H9 (cell line): Measurements from ENCODE around the gene RIT2. TPM values are rescaled to one million over a fixed set of nuclear protein-coding genes. Genes with fewer than 3 reads are reported as not detected.

Experiments
- DNase-seq: peaks from one replicate; pipeline ENCODE4 v3.0.0-alpha.2; 2017
- H2AFZ ChIP-seq: one replicate; pipeline ENCODE4 v1.6.1; 2013; ENCODE audit warnings: mild to moderate bottlenecking, low read length, control low read depth, moderate library complexity
- H2AK5ac ChIP-seq: 2 replicates; pipeline ENCODE4 v1.6.1; 2013; ENCODE audit warnings: low read length, control low read depth, mixed read lengths; ENCODE audit not compliant: insufficient read length
- H2BK120ac ChIP-seq: one replicate; pipeline ENCODE4 v1.6.1; 2013; ENCODE audit warnings: low read depth, mild to moderate bottlenecking, low read length, control low read depth, inconsistent platforms; ENCODE audit not compliant: poor library complexity, severe bottlenecking
- H2BK12ac ChIP-seq: 2 replicates; pipeline ENCODE4 v1.6.1; 2013; ENCODE audit warnings: low read length, control low read depth, mixed read lengths, low read depth; ENCODE audit not compliant: insufficient read length
- H2BK15ac ChIP-seq: 2 replicates; pipeline ENCODE4 v1.6.1; 2013; ENCODE audit warnings: low read depth, low read length, control low read depth
- H2BK20ac ChIP-seq: one replicate; pipeline ENCODE4 v1.6.1; 2013; ENCODE audit warnings: low read depth, mild to moderate bottlenecking, low read length, control low read depth, inconsistent platforms; ENCODE audit not compliant: poor library complexity, severe bottlenecking
- H2BK5ac ChIP-seq: 2 replicates; pipeline ENCODE4 v1.6.1; 2013; ENCODE audit warnings: low read length, control low read depth, mixed read lengths; ENCODE audit not compliant: insufficient read length
- H3K14ac ChIP-seq: 2 replicates; pipeline ENCODE4 v1.6.1; 2013; ENCODE audit warnings: low read length, control low read depth; ENCODE audit not compliant: insufficient read depth
- H3K18ac ChIP-seq: 2 replicates; pipeline ENCODE4 v1.6.1; 2013; ENCODE audit warnings: low read depth, mild to moderate bottlenecking, mixed read lengths, low read length, control low read depth; ENCODE audit not compliant: insufficient read length
- H3K23ac ChIP-seq: 2 replicates; pipeline ENCODE4 v1.6.1; 2013; ENCODE audit warnings: low read length, control low read depth, mixed read lengths, low read depth; ENCODE audit not compliant: insufficient read length
- H3K23me2 ChIP-seq: 2 replicates; pipeline ENCODE4 v1.6.1; 2013; ENCODE audit warnings: low read depth, mild to moderate bottlenecking, mixed read lengths, low read length, control low read depth; ENCODE audit not compliant: insufficient read length, poor library complexity, severe bottlenecking
- H3K27ac ChIP-seq: 2 replicates; pipeline ENCODE4 v1.5.1; 2013; ENCODE audit warnings: low read length, control low read depth, mixed read lengths, low read depth; ENCODE audit not compliant: insufficient read length
- H3K27me3 ChIP-seq: 2 replicates; pipeline ENCODE4 v1.6.1; 2013; ENCODE audit warnings: low read length, control low read depth, inconsistent platforms; ENCODE audit not compliant: insufficient read depth
- H3K4ac ChIP-seq: 2 replicates; pipeline ENCODE4 v1.6.1; 2013; ENCODE audit warnings: low read depth, mild to moderate bottlenecking, control low read depth, inconsistent platforms, low read length, moderate library complexity
- H3K4me1 ChIP-seq: 2 replicates; pipeline ENCODE4 v1.6.1; 2013; ENCODE audit warnings: low read length, control low read depth, inconsistent platforms; ENCODE audit not compliant: insufficient read depth
- H3K4me2 ChIP-seq: 2 replicates; pipeline ENCODE4 v1.6.1; 2013; ENCODE audit warnings: low read length, control low read depth, mixed read lengths; ENCODE audit not compliant: insufficient read length, insufficient read depth
- H3K56ac ChIP-seq: 2 replicates; pipeline ENCODE4 v1.6.1; 2013; ENCODE audit warnings: low read depth, mild to moderate bottlenecking, mixed read lengths, low read length, control low read depth; ENCODE audit not compliant: insufficient read length
- H3K79me1 ChIP-seq: 2 replicates; pipeline ENCODE4 v1.6.1; 2013; ENCODE audit warnings: low read depth, mild to moderate bottlenecking, moderate library complexity, low read length, control low read depth, inconsistent platforms; ENCODE audit not compliant: insufficient read depth, poor library complexity, severe bottlenecking
- H3K79me2 ChIP-seq: 2 replicates; pipeline ENCODE4 v1.6.1; 2013; ENCODE audit warnings: low read length, control low read depth, inconsistent platforms; ENCODE audit not compliant: insufficient read depth
- H3K9ac ChIP-seq: 2 replicates; pipeline ENCODE4 v1.6.1; 2013; ENCODE audit warnings: low read length, control low read depth, mixed read lengths; ENCODE audit not compliant: insufficient read length; ENCODE audit errors: extremely low read depth
- H3K9me3 ChIP-seq: one replicate; pipeline ENCODE4 v1.6.1; 2013; ENCODE audit warnings: low read depth, low read length, inconsistent platforms; ENCODE audit not compliant: control insufficient read depth
- H3T11ph ChIP-seq: one replicate; pipeline ENCODE4 v1.6.1; 2013; ENCODE audit warnings: mild to moderate bottlenecking, low read length, control low read depth, inconsistent platforms
- H4K20me1 ChIP-seq: one replicate; pipeline ENCODE4 v1.6.1; 2013; ENCODE audit not compliant: control insufficient read depth, insufficient read length, insufficient read depth
- H4K5ac ChIP-seq: 2 replicates; pipeline ENCODE4 v1.6.1; 2013; ENCODE audit warnings: low read depth, mild to moderate bottlenecking, mixed read lengths, low read length, control low read depth; ENCODE audit not compliant: insufficient read length
- H4K8ac ChIP-seq: replicated peaks from 2 replicates; pipeline ENCODE4 v1.6.1; 2013; ENCODE audit warnings: low read length, control low read depth, mixed read lengths, low read depth; ENCODE audit not compliant: insufficient read length
- H4K91ac ChIP-seq: 2 replicates; pipeline ENCODE4 v1.6.1; 2013; ENCODE audit warnings: low read depth, mild to moderate bottlenecking, moderate library complexity, mixed read lengths, low read length, control low read depth; ENCODE audit not compliant: insufficient read length
- H3K27ac Mint-ChIP-seq, 3 experiments: 2 replicates in 2 of 3; 3 replicates in 1 of 3; pipeline ENCODE4 v1.8.0; 2020 to 2021; ENCODE audit warnings: mixed read lengths in 3 of 3, mild to moderate bottlenecking in 1 of 3, moderate library complexity in 1 of 3
- H3K27me3 Mint-ChIP-seq: 2 replicates; pipeline ENCODE4 v1.8.0; 2021; ENCODE audit warnings: low read depth, mild to moderate bottlenecking, moderate library complexity, mixed read lengths
- H3K36me3 Mint-ChIP-seq, 3 experiments: 2 replicates in 2 of 3; 3 replicates in 1 of 3; pipeline ENCODE4 v1.8.0; 2020 to 2021; ENCODE audit warnings: low read depth in 3 of 3, mixed read lengths in 3 of 3; ENCODE audit not compliant: insufficient read depth in 1 of 3
- H3K4me1 Mint-ChIP-seq, 2 experiments: 2 replicates each; pipeline ENCODE4 v1.8.0; 2020; ENCODE audit warnings: mixed read lengths in 2 of 2
- H3K4me3 Mint-ChIP-seq, 2 experiments: 2 replicates in 1 of 2; 3 replicates in 1 of 2; pipeline ENCODE4 v1.8.0; 2020 to 2021; ENCODE audit warnings: mild to moderate bottlenecking in 2 of 2, mixed read lengths in 2 of 2, moderate library complexity in 1 of 2
- H3K9me3 Mint-ChIP-seq, 2 experiments: 2 replicates in 1 of 2; 3 replicates in 1 of 2; pipeline ENCODE4 v1.8.0; 2020; ENCODE audit warnings: mild to moderate bottlenecking in 2 of 2, mixed read lengths in 2 of 2, moderate library complexity in 1 of 2
- WGBS: extraction: QIAGEN DNeasy Blood & Tissue Kit; methylation state at CpG from one replicate; pipeline ENCODE4 v1.1.7; 2013; ENCODE audit warnings: missing lambda C conversion rate, low lambda C conversion rate, mixed read lengths; ENCODE audit not compliant: insufficient read length; ENCODE audit errors: extremely low coverage; 5-methylcytosine and 5-hydroxymethylcytosine counted together
- total RNA-seq: library from RNA; stranded (reverse); gene quantifications from 2 replicates; pipeline ENCODE4 v1.2.1, GENCODE V29; 2021
- TF ChIP-seq, protein P1 (sequence below): fragments of 200-600 bp; sonication (generic); conservative IDR thresholded peaks from 3 replicates; pipeline ENCODE4 v1.8.0; 2021; ENCODE audit warnings: antibody characterized with exemption, mild to moderate bottlenecking

RIT2 gene
- total RNA-seq, 1 experiment from 2014 or later: 1.2 TPM

DNA sequence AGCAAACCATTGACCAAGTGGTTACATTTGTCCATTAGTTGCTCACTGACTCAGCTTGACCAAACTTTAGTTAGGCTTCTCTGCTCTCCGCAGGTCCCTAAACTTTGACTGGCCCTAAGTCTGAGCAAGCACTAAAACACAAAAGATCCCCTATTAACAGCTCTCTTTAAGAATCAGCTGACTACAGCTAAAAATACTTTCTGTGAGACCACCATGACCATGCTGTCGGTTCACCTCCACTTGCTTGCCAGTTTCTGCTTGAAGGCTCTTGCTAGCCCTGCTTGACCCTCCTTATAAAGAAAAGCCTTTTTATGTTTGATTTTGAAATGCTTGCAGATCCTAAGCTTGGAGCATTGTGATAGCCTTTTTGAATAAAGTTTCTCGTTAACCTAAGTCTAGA, 40.4 kb upstream of the RIT2 start:
- H3K23me2 ChIP-seq: no peaks in the 10 kb centered on the region
- no peak overlapping the region for H4K8ac ChIP-seq

More for the DNA sequence above, 40.4 kb upstream of the RIT2 start:
- no peak overlapping the region for H3K9ac ChIP-seq
- H2AFZ ChIP-seq: no peak overlapping the region
- no peaks in the 10 kb centered on the region for H3K79me2 ChIP-seq
- H2BK5ac ChIP-seq: no peak overlapping the region
- no peak overlapping the region for H2BK20ac ChIP-seq
- Mint-ChIP-seq H3K9me3 (no peaks in the 10 kb centered on the region), H3K36me3 (no peaks in the 10 kb centered on the region), H3K4me1 (peaks cover 0 to 3% of the 10 kb centered on the region in 2 experiments; a peak in 1 of 4 replicates), H3K27ac (no peak overlapping the region), H3K27me3 (no peaks in the 10 kb centered on the region), H3K4me3 (no peak overlapping the region)
- H3K4ac ChIP-seq: no peak overlapping the region
- H3K27me3 ChIP-seq: no peaks in the 10 kb centered on the region
- H3T11ph ChIP-seq: no peak overlapping the region
- H3K4me1 ChIP-seq: no peaks in the 10 kb centered on the region
- no peak overlapping the region for H3K23ac ChIP-seq
- no peak overlapping the region for H2AK5ac ChIP-seq
- H4K91ac ChIP-seq: no peak overlapping the region
- no CpG with 5 or more reads among the region's 3 CpGs for WGBS
- H3K27ac ChIP-seq: no peak overlapping the region
- H3K9me3 ChIP-seq: no peaks in the 10 kb centered on the region
- H3K14ac ChIP-seq: no peak overlapping the region
- H3K18ac ChIP-seq: no peak overlapping the region
- no peaks in the 10 kb centered on the region for H4K20me1 ChIP-seq
- no peak overlapping the region for H4K5ac ChIP-seq
- H2BK12ac ChIP-seq: no peak overlapping the region
- TF ChIP-seq, protein P1, sequence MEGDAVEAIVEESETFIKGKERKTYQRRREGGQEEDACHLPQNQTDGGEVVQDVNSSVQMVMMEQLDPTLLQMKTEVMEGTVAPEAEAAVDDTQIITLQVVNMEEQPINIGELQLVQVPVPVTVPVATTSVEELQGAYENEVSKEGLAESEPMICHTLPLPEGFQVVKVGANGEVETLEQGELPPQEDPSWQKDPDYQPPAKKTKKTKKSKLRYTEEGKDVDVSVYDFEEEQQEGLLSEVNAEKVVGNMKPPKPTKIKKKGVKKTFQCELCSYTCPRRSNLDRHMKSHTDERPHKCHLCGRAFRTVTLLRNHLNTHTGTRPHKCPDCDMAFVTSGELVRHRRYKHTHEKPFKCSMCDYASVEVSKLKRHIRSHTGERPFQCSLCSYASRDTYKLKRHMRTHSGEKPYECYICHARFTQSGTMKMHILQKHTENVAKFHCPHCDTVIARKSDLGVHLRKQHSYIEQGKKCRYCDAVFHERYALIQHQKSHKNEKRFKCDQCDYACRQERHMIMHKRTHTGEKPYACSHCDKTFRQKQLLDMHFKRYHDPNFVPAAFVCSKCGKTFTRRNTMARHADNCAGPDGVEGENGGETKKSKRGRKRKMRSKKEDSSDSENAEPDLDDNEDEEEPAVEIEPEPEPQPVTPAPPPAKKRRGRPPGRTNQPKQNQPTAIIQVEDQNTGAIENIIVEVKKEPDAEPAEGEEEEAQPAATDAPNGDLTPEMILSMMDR: no peak
- no peaks in the 10 kb centered on the region for H3K79me1 ChIP-seq
- H2BK15ac ChIP-seq: no peak overlapping the region
- no peak overlapping the region for H3K56ac ChIP-seq
- no peak for DNase-seq
- no peak overlapping the region for H3K4me2 ChIP-seq
- no peak overlapping the region for H2BK120ac ChIP-seq
